HG03159 (cell line): ENCODE results near the gene CSTB.

ENCODE experiments used
- ATAC-seq: cut with Tn5 transposase; IDR thresholded peaks from one replicate; pipeline ENCODE4 v1.9.1; 2021; ENCODE audit warnings: mild to moderate bottlenecking, moderate library complexity; ENCODE audit not compliant: unreplicated experiment

The CSTB gene

DNA sequence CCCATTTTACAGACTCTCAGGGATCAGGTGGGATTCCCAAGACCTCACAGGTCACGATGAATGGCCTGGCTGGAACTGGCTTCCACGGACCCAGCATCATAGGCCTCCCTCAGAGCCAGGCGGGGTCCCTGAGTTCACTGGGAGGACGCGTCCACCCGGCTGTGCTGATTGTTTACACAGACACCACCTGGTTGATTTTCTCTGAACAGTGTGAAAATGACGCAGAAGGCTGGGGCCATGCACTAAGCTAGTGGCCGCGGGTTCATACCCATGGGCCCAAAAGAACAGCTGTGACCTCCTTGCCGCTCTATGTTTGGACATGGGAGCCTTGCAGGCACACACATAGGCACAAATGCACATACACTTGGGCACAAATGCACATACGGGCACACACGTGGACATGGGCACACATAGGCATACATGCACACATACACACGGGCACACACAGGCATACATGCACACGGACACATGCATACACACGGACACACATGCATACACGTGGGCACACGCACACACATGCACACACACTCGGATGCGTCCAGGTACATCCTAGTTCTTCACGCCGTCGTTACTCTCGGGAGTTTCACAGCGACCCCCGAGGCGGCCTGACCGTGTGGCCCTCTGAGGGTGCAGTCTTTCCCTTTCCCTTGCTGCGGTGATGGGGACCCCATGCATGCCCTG is 23.2 kb downstream of the CSTB start:
- ATAC-seq: no peak

DNA sequence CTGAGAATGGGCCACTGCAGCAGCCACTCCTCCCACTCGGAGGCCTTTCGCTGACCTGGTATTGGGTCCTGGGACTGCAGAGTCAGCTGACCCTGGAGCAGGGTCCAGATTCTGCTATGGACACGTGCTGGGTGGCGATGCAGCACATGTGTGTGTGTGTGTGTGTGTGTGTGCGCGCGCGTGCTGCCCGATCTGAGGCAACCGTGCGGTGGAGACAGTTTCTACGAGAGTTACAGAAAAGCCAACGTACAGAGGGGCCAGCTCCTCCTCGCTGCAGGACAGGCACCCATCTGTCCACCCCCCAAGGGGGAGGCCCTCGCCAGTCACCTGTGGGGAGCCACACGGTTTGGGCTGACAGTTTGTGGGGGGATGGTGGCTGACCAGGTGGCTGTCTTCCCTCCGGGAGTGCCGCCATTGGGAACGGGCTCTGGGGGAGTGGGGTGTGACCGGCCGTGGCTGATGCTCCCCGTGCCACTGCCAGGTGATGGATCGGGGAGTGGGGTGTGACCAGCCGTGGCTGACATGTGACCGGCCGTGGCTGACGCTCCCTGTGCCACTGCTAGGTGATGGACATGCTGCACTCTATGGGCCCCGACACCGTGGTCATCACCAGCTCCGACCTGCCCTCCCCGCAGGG is 24.0 kb downstream of the CSTB start:
- ATAC-seq: no peak

DNA sequence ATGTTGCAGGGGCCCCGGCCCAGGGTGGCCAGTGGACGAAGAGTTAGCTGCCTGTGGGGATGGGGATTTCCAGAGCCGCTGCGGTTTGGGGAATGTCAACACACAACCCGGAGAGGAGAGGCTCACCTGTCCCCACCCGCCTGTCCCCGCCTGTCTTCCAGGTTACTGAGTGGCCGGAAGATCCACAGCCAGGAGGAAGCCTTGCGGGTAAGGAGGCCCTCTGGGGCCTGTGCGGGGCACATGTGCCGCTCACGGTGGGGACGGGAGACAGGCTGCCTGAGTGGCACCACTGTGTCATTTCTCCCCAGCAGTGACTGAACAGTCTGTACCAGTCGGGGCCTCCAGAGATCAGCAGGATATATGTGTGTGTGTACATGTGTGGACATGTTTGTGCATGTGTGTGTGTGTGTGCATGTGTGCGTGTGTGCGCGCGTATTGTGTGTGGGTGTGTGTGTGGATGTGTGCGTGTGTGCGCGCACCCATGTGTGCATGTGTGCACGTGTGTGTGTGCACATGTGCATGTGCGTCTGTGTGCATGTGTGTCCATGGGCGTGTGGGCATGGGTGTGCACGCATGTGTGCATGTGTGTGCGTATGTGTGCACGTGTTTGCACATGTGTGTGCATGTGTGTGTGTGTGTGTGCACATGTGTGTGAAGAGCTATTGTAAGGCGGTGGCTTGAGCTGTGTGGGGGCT is 25.6 kb downstream of the CSTB start:
- ATAC-seq: no peak

DNA sequence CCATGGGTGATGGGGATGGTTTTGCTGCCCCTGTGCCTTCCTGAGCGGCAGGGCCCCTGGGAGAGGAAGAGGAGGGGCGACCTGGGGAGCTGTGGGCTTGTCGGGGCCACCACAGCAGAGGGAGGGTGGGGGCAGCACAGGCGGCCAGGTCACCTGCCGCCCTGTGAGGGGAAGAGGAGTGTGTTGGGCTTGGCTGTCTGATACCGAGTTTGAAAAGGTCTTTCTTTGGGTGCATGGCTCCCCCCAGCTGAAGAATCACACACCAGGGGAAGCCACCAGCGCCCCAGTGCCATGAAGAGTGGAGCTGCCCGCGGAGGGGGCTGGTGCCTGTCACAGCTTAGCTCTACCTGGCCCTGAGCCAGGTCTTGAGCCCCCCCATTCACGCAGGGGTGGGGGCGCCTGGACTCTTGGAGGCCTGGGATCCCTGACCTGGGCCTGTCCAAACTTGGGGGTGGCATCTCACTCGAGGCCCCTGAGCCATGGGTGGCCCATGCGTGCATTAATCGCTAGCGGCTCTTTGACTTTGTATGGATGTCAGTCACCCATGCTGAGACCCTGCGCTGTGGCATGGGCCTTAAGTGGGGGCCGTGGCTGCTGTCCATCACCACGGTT is 26.4 kb downstream of the CSTB start:
- no peak for ATAC-seq

DNA sequence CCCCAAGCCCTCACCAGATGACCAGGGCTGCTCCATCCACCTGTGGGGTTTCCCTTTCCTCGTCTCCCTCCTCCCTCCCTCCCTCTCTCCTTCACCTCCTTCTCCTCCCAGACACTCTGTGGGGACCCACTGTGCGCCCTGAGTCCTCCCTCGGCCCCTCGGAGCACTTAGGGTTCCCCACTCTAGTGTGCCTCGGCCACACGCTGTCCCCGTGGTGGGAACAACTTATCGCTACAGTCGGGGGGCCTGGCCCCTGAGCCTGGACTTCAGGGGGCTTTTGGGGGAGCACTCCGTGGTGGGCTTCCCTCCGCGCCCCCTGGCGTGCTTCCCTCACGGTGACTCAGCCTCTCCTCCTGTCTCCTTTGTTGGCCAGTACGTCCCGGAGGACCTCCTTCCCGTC is 27.5 kb downstream of the CSTB start:
- no peak for ATAC-seq

DNA sequence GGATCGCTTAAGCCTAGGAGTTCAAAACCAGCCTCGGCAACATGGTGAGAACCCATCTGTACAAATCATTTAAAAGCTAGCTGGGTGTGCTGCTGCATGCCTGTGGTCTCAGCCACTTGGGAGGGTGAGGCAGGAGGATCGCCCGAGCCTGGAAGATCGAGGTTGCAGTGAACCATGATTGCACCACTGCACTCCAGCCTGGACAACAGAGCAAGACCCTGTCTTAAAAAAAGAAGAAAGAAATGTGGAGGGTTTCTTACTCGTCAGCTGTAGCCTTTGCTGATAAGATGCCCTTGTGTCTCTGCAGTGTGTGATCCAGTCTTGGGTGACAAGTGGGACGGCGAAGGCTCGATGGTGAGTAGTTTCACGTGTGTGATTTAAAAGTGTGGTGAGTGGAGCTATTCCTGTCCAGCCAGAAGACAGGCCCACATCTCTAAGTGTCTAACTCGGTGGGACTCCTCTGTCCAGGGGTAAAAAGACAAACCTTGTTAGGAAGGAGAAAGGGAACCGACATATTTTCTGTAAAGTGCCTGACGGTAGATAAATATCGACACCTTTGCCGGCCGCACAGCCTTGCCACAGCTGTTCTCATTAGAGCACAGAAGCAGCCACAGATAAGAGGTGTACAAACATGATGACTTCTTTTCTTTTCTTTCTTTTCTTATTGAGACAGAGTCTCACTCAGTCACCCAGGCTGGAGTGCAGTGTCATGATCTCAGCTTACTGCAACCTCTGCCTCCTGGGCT is 30.2 kb downstream of the CSTB start:
- no peak for ATAC-seq

DNA sequence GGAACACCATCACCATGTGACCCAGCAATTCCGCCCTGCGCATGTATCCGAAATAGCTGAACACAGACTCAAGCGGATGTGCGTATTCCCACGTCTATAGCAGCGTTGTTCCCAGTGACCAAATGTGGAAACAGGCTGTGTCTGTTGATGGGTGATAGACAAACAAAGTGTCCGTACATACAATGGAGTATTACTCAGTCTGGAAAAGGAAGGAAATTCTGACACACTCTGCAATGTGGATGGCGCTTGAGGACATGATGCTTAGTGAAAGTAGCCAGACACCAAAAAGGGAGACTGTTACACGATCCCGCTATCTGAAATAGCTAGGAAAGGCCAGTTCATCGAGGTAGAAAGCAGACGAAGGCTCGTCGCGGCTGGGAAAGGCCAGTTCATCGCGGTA is 31.4 kb downstream of the CSTB start:
- no peak for ATAC-seq

DNA sequence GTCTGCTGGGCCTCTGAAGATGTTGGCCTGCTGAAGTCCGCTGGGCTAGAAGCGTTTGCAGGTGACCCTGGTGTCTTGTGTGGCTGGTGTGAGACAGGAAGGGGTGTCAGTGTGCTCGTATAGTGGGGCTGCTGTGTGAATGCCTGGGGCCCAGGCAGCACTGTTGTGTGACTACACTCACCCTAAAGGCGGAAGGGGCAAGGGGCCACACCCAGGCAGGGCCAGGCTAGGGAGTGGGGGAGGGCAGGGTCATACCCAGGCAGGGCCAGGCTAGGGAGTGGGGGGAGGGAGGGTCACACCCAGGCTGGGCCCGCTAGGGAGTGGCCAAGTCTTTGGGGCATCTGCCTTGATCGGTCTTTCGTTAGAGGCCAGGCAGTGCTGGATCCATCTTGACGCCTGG is 32.2 kb downstream of the CSTB start:
- no peak for ATAC-seq

DNA sequence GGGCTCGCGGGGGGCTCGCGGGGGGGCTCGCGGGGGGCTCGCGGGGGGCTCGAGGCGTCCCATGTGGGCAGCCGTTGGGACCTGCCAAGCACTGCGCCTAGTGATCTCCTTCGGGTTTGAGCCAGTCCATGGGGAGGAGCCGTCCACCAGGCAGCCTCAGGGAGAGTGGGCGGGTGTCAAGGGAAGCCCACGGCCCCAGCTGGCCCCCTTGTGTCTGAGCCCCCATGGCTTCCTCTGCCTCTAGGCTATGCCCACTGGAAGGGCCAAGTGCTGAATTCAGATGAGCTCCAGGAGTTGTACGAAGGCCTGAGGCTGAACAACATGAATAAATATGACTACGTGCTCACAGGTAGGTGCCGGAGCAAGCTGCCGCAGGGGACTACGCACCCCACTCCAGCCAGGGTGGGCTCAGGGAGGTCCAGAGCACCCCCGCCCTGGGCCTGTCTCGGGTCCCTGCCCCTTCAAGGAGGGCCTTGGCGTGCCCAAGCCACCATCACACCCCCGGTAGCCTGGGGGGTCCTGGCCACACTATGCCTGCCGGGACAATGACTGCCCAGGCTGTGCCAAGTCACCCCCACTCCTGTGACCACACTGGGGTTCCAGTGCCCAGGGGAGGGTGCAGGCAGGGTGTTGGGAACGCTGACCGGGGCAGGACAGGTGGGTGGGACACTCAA is 34.5 kb downstream of the CSTB start:
- ATAC-seq: no peak

DNA sequence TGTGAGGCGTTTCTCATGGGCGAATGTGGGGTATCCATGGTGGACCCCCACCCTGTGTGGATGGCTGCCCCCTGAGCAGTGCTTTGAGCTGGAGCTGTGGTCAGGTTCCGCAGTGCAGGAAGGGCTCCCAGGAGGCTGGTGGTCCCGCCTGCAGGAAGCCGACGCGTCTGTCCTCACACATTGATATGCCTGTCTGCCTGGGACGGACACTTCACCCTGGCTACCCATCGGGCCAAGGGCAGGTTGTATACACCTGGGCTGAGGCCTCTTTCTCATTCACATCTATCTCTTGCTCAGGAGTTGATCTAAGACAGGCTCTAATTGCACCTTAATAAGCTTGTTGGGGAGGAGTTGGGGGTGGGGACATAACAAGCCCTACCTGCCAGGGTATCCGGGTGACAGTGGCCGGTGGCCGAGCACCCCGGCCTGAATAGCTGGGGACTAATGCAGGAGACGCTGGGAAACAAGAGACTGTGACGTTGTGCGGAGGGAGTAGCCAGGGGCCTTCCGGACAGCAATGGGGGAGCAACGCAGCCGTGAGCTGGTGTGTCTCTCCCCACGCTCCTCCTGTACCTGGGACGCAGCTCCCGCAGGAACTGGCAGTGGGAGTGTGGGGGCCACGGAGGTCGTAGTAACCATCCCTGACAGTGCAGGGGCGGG is 35.5 kb downstream of the CSTB start:
- ATAC-seq: no peak

DNA sequence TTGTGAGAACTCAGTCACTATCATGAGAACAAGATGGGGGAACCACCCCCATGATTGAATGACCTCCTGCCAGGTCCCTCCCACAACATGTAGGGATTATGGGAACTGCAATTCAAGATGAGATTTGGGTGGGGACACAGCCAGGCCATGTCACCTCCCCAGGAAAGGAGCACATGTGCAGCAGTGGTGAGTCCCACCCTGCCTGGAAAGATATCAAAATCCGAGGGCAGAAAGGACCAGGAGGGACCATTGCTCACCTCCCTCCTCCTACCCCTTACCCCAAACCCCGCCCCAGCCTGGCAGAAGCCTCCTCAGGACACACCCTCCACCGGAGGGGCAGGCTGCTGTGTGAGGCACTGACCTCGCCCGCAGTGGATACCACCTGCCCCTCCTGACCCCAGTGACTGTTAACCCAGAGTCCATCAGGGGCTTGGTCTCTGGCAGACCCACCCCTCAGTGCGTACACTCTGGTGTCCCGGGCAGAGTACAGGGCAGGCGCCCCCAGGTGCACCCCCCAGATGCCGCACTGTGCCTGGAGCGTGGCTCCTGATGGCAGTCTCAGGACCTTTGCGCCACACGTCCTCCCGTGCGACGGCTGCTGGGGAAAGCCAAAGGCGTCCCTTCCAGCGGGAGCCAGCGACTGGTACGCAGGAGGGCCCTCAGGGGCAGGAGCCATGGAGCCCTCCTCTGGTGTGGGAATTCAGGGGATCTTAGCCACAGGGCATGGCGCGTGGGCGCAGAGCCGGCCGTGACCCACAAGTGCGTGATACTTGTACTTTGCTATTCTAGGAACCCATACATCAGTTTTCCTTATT is 36.3 kb downstream of the CSTB start:
- no peak for ATAC-seq

DNA sequence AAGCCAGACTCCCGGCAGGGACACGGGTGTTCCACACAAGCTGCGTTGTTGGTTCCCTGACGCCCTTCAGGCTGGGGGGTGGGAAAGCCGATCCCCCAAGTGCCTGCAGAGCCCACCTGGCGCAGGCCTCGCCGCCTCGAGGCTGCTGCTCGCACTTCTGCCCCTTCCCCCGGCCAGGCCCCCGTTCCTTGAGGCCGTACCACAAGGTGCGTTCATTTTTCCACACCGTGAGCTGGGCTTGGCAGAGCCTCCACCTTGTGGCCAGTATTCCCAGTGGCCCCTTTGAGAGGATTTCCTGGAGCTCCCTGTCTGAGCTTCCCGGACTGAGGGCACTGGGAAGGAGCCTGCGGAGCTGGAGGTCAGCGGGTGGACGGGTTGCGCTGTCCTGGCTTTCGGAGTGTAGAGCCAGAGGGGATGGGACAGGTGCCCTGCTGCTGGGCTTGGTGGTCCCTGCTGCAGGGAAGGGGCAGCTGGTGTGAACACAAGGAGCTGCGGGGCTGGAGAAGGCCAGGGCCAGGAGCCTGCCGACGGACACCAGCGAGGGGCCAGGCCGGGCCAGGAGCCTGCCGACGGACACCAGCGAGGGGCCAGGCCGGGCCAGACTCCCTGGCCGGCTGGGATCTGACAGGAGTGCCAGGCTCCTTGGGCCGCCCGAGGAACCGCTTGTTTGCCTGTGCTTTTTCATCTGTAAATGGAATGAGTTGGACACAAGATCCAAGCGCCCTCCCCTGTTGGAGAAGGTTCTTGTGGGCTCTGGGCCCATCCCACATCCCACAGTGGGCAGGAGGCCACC is 38.8 kb downstream of the CSTB start:
- ATAC-seq: no peak

DNA sequence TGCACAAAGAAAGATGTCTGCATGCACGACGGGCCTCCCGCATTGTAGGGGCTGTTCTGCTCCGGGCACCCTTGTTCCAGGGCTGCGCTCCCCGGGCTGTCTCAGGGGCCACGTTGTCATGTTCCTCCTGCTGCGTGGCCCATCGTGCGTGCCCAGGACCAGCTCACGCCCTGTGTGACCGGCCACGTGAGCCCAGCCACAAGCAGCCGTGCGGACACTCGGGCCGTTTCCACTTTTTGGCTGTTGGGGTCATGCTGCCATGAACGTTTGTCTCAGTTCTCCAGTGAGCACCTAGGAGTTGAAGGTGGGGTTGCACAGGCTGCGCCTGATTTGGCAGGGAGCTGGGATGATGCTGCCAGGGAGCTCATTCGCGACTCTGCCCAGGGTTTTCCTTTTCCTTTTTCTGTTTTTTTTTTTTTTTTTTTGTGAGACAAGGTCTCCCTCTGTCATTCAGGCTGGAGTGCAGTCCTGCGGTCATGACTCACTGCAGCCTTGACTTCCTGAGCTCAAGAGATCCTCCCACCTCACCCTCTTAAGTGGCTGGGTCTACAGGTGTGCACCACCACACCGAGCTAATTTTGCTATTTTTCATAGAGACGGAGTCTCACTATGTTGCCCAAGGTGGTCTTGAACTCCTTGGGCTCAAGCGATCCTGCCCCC is 39.8 kb downstream of the CSTB start:
- ATAC-seq: no peak

DNA sequence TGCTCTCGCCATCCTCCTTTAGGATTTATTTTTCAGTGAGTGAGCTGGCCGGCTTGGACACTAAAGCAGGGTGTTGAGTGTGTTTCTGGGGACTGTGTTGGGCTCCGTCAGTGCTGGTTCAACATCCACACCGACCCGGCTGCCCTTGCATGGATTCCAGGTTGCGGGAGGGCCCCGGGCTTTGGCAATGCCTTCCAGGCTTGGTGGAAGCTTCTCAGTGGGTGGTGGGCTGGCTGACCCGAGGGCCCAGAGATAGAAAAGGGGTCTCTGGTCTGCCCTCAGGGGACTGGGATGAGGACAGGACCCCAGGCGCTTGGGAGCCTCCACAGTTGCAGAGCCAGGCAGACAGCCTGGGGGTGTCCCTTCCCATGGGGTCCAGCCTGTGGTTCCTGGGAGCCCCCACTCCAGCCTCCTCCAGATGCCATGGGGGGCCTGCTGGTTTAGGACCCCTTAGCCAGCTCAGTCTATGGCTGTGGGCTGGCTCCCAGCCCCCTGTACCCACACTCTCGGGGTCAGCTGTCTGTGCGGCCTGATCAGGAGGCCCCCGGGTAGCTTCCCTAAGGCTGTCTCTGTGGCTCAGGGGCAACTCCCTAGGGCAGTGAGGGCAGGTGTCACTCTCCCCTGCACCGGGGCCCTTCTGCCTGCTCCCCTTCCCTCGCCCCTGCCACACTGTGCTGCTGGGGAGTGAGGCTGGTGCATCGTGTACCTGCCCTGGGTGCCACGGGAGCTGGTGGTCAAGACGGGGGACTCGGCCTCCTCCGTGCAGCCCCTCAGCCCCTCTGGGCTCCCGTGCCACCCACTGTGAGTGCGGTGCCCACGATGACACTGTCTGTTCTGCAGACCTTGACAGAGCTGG is 40.6 kb downstream of the CSTB start:
- ATAC-seq: no peak

DNA sequence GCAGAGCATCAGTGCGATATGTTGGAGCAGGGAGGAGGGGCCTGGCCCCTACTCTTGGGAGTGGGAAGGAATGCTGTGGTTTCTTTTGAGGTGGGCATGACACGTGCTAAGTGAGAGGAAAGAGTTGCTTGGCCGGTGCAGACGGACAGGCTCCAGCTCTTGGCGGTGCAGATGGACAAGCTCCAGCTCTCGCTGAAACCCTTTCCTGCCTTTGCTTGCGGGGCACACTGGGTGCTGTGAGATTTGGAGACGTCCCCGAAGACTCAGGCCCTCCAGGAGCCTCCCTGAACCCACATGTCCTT is 41.2 kb downstream of the CSTB start:
- no peak for ATAC-seq

DNA sequence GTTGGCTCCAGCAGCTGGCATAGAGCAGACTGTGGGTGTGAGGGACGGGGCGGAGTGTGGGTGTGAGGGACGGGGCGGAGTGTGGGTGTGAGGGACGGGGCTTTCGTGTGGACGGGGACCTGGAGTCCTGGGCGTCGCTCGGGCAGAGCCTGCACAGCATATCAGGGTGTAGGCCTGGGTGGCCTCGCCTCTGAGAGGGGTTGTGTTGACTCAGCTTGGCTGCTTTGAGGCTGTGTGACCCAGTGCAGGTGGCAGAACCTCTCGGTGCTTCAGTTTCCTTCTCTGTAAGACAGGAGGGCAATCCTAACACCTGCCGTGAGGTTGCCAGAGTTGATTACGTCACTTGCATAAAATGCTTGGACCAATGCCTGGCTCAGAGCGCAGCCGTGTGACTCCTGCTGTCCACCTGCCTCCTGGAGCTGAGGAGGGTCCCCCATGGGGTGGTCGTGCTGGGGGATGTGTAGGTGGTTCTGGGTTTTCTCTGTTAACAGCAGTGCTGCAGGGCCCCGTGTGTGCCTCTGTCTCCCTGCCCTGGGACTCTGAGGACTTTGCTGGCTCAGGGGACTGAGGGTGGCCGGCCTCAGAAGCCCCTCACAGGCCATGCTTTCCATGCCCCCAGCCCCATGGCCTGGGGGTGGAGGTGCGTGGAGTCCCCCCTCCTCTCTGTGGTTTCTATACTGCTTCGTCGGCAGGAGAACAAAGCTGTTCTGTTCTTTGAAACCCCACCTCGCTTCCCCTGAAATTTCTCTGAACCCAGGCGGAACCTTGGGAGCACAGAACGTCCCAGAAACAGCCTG is 41.8 kb downstream of the CSTB start:
- no peak for ATAC-seq
